HG02840 (cell line): Measurements from ENCODE around the gene FIS1.
A peak's percentile ranks its signal among the peaks of the same experiment; 100 is the strongest.
"Not testable (repeated sequence)": the region's sequence is repeated elsewhere in the genome, so short reads cannot be mapped to it uniquely, and the experiment has no call there.

Experiments used
- ATAC-seq: cut with Tn5 transposase; IDR thresholded peaks from one replicate; pipeline ENCODE4 v1.9.1; 2021; ENCODE audit warnings: mild to moderate bottlenecking, moderate library complexity, moderate number of reproducible peaks; ENCODE audit not compliant: unreplicated experiment, low FRiP score

Gene FIS1

GRCh38 chr7:101258243-101258731, 13.4 kb upstream of the FIS1 start:
- ATAC-seq, result no peak

- no peak for ATAC-seq
Observed at GRCh38 chr7:101255796-101256195, 10.9 kb upstream of the FIS1 start.

GRCh38 chr7:101253199-101253598, 8.3 kb upstream of the FIS1 start:
- not testable (repeated sequence) for ATAC-seq

GRCh38 chr7:101251871-101252659, 7.2 kb upstream of the FIS1 start:
- peak; percentile 97 for ATAC-seq

- ATAC-seq, result no peak
Observed at GRCh38 chr7:101250324-101250723, 5.4 kb upstream of the FIS1 start.

- ATAC-seq, result no peak
Observed at GRCh38 chr7:101248276-101248675, 3.4 kb upstream of the FIS1 start.

- no peak for ATAC-seq
Observed at GRCh38 chr7:101245147-101245668, 327 bp upstream of the FIS1 start.

- ATAC-seq, result no peak
Observed at GRCh38 chr7:101243646-101244374, 1.1 kb downstream of the FIS1 start.

- ATAC-seq, result no peak
Observed at GRCh38 chr7:101241443-101242349, 3.2 kb downstream of the FIS1 start.

GRCh38 chr7:101241015-101241363, 3.9 kb downstream of the FIS1 start:
- ATAC-seq, result no peak

- ATAC-seq, result no peak
Observed at GRCh38 chr7:101240226-101241014, 4.5 kb downstream of the FIS1 start.

- ATAC-seq, result no peak
Observed at GRCh38 chr7:101239951-101240220, 5.0 kb downstream of the FIS1 start.

- no peak for ATAC-seq
Observed at GRCh38 chr7:101239191-101239950, 5.5 kb downstream of the FIS1 start.

- no peak for ATAC-seq
Observed at GRCh38 chr7:101238226-101239182, 6.4 kb downstream of the FIS1 start.

GRCh38 chr7:101237206-101238067, 7.4 kb downstream of the FIS1 start, which contains the start of gene CLDN15:
Gene CLDN15, minus strand, starts transcription at chr7:101237802. Its CDS starts 221 bp downstream, at chr7:101237581.
- no peak for ATAC-seq

- no peak for ATAC-seq
Observed at GRCh38 chr7:101236292-101236835, 8.5 kb downstream of the FIS1 start.

GRCh38 chr7:101235522-101235921, 9.4 kb downstream of the FIS1 start:
- no peak for ATAC-seq
